ENCODE results near the gene RER1.
A peak's percentile ranks its signal among the peaks of the same experiment; 100 is the strongest.

The RER1 gene

DNA sequence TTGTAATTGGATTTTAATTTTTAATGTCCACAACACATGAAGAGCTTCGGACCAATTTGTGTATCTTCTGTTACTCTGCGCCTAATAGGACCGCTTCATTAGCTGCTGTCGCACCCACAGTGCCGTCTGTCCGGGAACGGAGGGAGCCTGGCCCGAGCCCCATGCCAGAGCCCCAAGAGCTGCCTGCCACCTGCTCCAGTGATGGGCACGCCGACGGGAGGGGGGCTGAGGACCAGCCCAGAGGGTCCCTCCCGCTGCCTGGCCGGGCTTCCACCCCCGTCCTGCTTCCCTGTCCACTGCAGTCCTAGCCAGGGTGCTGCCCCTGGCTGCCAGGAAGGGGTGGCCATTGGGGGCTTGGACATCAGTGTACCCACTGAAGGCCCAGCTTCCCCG lies 54.2 kb downstream of the RER1 start:
- DNase-seq (ENCODE audit: low spot score) = no peak

DNA sequence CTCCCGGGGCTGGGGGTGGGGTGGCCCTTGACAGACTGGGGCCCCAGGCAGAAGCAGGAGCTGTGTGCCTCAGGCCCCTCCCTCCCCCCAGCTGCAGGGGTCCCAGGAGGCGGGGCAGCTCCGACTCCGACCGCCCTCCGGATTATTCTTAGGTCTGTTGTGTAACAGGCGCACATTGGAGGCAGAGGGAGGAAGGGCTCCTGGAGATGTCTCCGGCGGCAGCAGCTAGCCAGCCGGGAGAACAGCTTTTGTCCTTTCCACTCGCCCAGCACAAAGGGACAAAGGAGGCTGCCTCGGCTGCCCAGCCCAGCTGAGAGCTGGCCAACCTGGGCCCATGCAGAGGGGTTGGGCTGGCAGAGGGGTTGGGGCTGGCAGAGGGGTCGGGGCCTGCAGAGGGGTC lies 54.8 kb downstream of the RER1 start:
- no peak for DNase-seq (ENCODE audit: low spot score)

DNA sequence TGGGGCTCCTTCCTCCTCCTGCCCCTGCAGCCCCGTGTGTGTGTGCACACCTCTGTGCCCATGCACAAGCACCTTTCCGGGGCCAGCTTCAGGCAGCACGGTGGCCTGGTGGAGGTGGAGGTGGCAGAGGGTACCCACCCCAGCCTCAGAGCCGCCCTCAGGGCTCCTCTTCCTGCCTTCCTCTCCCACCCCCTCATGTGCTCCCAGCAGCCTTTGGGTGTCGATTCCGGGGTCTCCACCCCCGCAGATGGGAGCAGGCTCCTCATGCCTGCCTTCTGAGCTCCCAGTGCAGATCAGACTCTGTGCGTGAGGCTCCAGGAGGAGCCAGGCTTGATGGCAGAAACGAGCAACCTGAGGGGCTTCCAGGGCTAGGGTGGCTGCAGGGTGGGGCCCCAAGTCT lies 55.2 kb downstream of the RER1 start:
- no peak for DNase-seq (ENCODE audit: low spot score)

DNA sequence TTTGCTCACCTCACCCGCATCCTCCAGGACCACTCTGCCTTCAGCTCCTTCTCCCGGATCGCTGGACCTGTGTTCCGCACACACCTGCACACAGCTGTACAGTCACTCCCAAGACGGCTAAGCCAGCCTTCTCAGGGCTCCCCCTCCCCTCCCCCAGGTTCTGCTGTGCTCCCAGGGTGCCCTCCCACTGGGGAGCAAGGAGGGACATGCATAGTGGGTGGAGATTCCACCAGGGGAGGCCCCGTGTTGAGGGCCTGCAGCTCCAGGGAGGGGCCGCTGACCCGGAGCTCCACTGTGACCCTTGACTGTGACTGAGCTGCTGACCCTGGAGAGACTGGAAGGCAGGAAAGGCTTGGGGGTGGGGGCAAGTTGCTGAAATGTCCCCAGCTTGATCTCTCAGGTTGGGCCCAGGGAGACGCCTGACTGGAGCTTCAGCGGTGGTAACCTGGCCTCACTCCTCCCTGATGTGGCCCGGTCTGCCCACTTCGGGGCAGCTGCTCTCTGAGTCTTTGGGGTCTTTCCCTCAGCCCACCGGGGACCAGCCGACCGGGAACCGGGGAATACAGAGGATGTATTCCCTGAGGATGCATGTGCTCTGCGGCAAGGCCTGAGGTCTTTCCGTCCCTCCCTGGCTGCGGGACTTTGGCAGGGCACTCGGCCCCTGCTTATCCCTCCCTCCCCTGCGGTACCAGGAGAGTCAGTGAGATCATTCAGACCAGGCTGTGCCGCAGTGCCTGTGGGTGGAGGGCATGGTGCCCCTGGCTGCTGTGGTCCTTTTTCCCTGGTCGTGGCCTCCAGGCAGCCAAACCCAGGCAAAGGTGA lies 55.8 kb downstream of the RER1 start:
- no peak for DNase-seq (ENCODE audit: low spot score)

DNA sequence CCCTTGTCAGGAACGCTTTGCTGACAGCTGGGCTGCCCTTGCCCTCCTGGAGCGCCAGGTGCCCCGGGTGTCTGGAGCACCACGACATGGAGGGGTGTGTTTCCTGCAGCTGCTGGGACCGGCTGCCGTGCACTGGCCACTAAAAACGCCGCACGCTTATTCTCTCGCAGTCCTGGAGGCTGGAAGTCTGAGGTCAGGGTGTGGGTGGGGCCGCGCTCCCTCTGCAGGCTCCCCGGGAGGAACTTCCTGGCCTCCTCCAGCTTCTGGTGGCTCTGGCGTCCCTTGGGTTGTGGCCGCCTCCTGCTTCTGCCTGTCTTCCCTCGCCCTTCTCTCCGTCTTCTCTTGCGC lies 56.4 kb downstream of the RER1 start:
- no peak for DNase-seq (ENCODE audit: low spot score)

GRCh38 chr1:2449636-2450454 lies 58.2 kb downstream of the RER1 start:
- DNase-seq (ENCODE audit: low spot score) = no peak

- peak; percentile 98 for DNase-seq (ENCODE audit: low spot score)
Measured at GRCh38 chr1:2451741-2452140, 60.1 kb downstream of the RER1 start.

GRCh38 chr1:2452201-2452931 lies 60.7 kb downstream of the RER1 start:
- peak; percentile 71 for DNase-seq (ENCODE audit: low spot score)

GRCh38 chr1:2452932-2453315 lies 61.3 kb downstream of the RER1 start:
- DNase-seq (ENCODE audit: low spot score) = no peak

DNA sequence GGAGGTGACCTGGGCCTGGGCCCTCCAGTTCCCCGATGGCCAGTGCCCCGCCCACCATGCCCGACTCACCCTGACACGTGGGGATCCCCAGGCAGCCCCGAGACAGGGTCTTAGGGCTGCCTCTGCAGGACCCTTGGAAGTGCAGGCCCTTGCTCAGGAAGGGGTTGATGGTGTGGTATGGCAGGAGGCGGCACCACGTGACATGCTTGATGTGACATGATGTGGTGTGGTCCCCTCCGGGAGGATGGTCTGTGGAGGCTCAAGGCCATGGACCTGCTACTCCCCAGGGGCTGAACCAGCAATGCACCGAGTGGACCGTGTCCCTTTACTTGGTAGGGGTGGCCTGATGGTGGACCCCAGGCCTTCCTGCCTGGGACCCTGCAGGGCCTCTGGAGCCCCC lies 62.6 kb downstream of the RER1 start:
- DNase-seq (ENCODE audit: low spot score) = no peak
